Measurements from ENCODE around the gene SMAD6.

DNA sequence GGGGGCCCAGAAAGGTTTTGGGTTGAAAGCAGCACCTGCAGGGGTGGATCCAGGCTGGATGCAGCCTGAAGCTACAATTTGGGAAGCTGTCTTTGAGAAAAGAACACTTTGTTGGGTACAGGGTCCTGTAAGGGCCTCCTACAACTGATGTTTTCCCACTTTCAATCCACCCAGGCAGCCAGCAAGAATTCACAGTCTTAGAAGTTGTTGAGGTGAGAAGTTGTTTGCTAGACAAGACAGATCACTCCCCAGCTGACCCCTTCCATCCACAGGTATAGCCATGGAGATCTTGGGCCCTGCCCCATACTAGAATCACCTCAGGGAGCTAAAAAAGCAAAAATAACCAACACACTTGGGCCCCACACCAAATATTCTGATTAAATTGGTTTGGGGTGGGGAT, 10.3 kb upstream of the SMAD6 start:
- TF ChIP-seq POLR2H (tag; IDR thresholded peaks at IDR 0.05; ENCODE audit: low read depth), result no peak
- TF ChIP-seq TCF7 (IDR thresholded peaks at IDR 0.05; ENCODE audit: borderline replicate concordance), result no peak
- no peak for TF ChIP-seq ATF2 (CRISPR knock-in tag; IDR thresholded peaks at IDR 0.05)
- no peak for TF ChIP-seq CTCF (IDR thresholded peaks at IDR 0.05 in 2 of 3, conservative IDR thresholded peaks at IDR 0.05 in 1 of 3; ENCODE audit: insufficient read depth in 2 of 3, low read depth in 1 of 3, low read length in 3 of 3)
- no peak for TF ChIP-seq MYNN (IDR thresholded peaks at IDR 0.05)
- TF ChIP-seq MYNN (CRISPR knock-in tag; IDR thresholded peaks at IDR 0.05), result no peak
- no peak for TF ChIP-seq ZNF280B (CRISPR knock-in tag; IDR thresholded peaks at IDR 0.05)
- TF ChIP-seq POLR2A (conservative IDR thresholded peaks at IDR 0.05), result no peak
- TF ChIP-seq, protein P1, sequence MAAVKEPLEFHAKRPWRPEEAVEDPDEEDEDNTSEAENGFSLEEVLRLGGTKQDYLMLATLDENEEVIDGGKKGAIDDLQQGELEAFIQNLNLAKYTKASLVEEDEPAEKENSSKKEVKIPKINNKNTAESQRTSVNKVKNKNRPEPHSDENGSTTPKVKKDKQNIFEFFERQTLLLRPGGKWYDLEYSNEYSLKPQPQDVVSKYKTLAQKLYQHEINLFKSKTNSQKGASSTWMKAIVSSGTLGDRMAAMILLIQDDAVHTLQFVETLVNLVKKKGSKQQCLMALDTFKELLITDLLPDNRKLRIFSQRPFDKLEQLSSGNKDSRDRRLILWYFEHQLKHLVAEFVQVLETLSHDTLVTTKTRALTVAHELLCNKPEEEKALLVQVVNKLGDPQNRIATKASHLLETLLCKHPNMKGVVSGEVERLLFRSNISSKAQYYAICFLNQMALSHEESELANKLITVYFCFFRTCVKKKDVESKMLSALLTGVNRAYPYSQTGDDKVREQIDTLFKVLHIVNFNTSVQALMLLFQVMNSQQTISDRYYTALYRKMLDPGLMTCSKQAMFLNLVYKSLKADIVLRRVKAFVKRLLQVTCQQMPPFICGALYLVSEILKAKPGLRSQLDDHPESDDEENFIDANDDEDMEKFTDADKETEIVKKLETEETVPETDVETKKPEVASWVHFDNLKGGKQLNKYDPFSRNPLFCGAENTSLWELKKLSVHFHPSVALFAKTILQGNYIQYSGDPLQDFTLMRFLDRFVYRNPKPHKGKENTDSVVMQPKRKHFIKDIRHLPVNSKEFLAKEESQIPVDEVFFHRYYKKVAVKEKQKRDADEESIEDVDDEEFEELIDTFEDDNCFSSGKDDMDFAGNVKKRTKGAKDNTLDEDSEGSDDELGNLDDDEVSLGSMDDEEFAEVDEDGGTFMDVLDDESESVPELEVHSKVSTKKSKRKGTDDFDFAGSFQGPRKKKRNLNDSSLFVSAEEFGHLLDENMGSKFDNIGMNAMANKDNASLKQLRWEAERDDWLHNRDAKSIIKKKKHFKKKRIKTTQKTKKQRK (IDR thresholded peaks at IDR 0.05; ENCODE audit: borderline replicate concordance, low read depth, low read length), result no peak
- TF ChIP-seq GTF3C2 (IDR thresholded peaks at IDR 0.05; ENCODE audit: borderline replicate concordance, extremely low read depth, insufficient read length), result no peak
- no peak for TF ChIP-seq ZKSCAN3 (CRISPR knock-in tag; IDR thresholded peaks at IDR 0.05)
- TF ChIP-seq NFIC (IDR thresholded peaks at IDR 0.05), result no peak

Data from K562 (cell line).